AG09309 (cell line): Measurements from ENCODE around the gene RAB26.

Experiments
- DNase-seq: peaks from one replicate; pipeline ENCODE4 v3.0.0-alpha.2; 2010; ENCODE audit warnings: low read depth
- H3K4me3 ChIP-seq: 2 replicates; pipeline ENCODE4 v1.5.1; 2011; ENCODE audit warnings: mild to moderate bottlenecking, low read depth, low read length, moderate library complexity; ENCODE audit not compliant: control insufficient read depth
- TF ChIP-seq, protein P1 (sequence below): IDR thresholded peaks from 2 replicates; pipeline ENCODE4 v1.5.1; 2011; ENCODE audit warnings: mild to moderate bottlenecking, low read depth, low read length, inconsistent platforms; ENCODE audit not compliant: insufficient read depth, control insufficient read depth; ENCODE audit errors: missing control alignments

The RAB26 gene

DNA sequence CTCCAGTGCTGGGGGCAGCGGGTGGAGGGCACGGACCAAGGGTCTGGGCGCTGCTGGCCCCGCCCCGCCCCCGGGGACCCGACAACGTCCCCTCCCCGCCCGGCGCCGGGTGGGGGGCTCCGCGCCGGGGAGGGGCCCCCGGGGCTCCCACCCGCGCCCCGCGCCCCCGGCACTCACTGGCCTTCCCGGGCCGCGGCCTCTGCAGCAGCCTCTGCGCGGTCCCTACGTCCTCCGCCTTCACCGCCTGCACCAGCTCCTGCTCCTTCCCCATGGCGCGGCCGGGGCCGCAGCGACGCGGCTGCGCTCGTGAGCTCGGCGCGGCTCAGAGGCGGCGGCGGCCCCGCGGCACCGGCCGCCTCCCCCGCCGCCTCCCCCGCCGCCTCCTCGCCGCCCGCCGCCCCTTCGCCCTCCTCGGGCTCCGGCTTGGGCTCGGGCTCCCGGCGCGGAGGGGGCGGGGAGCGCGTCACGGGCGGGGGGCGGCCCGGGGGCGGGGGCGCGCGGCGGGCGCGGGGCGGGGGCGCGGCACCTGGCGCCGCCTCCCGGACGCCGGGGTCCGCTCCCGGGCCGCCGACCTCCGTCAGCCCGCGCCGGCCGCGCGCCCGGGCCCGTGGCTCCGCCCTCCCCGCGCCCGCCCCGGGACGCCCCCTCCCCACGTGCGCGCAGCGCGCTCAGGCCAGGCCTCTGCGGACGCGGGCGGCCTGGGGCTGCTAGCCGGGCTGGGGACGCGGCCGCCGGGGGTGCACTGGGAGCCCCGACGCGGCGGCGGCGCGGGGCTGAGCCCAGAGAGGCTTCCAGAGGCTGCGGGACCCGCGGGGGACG lies 47.9 kb downstream of the RAB26 start, which contains the start of gene CASKIN1:
Gene CASKIN1 (minus strand): TSS at position 444 of the 819 bp plus-strand sequence. CDS start 173 bp downstream, at position 271.
- DNase-seq = no peak
- H3K4me3 ChIP-seq = no peak within 1 kb of the TSS; the same call in 1 of the 2 replicates
- TF ChIP-seq, protein P1, sequence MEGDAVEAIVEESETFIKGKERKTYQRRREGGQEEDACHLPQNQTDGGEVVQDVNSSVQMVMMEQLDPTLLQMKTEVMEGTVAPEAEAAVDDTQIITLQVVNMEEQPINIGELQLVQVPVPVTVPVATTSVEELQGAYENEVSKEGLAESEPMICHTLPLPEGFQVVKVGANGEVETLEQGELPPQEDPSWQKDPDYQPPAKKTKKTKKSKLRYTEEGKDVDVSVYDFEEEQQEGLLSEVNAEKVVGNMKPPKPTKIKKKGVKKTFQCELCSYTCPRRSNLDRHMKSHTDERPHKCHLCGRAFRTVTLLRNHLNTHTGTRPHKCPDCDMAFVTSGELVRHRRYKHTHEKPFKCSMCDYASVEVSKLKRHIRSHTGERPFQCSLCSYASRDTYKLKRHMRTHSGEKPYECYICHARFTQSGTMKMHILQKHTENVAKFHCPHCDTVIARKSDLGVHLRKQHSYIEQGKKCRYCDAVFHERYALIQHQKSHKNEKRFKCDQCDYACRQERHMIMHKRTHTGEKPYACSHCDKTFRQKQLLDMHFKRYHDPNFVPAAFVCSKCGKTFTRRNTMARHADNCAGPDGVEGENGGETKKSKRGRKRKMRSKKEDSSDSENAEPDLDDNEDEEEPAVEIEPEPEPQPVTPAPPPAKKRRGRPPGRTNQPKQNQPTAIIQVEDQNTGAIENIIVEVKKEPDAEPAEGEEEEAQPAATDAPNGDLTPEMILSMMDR = no peak

DNA sequence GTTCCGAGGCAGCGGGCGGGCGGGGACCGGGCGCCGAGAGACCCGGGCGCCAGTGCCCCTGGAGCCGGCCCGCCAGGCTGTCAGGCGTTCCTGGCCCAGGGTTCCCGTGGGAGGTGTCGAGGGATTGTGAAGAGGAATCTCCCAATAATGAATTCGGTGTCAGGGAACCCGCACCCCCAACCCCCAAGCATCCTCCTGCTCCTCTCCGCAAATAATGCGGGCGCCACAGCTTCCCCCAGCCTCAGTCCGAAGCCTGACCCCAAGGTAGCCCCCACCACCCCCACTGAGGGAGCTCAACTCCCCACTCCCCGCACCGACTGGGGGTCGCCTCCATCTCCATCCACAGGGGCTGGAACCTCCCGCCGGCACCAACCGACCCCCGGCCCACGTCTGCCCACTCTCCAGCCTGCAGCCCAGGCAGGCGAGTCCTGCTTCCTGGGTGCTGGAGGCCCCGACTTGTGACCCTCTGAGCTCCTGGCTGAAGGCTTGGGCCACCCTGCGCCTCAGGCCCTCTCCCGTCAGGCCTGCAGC lies 48.6 kb downstream of the RAB26 start:
- H3K4me3 ChIP-seq = no peak overlapping the region
- no peak for DNase-seq
- TF ChIP-seq, protein P1 = no peak

DNA sequence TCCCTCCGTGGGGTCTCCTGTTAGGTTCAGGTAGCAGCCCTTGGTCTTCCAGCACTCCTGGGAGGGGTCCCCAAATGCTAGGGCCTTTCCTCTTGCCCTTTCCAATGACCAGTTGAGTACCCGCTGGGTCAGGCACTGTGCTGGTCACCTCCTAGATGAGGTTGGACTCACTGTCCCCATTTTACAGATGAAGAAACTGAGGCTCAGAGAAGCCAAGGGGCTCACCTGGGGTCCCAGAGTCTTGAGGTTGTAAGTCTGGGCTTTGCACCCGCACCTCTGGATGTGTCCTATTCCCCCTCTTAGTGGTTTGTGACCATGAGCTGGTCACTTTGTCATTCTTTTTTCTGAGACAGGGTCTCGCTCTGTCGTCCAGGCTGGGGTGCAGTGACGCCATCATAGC lies 49.3 kb downstream of the RAB26 start:
- H3K4me3 ChIP-seq = no peak overlapping the region
- TF ChIP-seq, protein P1 = no peak
- no peak for DNase-seq

DNA sequence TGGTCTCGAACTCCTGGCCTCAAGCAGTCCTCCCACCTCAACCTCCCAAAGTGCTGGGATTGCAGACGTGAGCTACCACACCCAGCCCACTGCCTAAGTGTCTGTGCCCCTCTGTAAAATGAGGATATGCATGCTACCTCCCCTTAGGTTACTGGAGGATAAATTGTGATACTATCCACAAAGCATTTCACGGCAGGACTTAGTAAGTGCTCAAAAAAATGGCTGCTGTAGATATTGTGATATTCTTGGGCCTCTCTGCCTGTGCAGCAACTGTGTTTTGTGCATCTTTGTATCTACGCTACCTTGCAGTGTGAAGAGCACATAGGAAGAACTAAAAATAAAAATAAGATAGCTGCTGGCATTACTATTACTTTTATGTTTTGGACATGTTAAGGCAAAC lies 49.9 kb downstream of the RAB26 start:
- H3K4me3 ChIP-seq = no peak overlapping the region
- TF ChIP-seq, protein P1 = no peak
- no peak for DNase-seq

DNA sequence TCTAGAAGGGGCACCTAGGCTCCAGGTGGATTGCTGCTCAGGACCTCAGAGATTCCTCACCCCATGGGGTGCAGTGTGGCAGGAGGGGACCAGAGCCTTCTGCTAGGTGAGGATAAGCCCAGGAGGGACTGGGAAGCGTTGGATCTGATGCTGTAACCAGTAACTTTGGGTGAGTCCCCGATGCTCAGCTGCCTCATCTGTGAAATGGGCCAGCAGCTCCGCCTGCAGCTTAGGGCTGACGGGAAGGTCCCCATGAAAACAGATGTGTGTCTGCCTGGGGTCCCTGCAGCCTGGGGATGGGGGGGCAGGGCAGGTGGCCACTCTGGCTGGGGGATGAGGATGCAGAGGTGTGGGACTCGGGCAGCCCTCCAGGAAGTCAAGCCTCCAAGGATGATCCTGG lies 50.7 kb downstream of the RAB26 start:
- H3K4me3 ChIP-seq = no peak overlapping the region
- no peak for DNase-seq
- TF ChIP-seq, protein P1 = no peak

DNA sequence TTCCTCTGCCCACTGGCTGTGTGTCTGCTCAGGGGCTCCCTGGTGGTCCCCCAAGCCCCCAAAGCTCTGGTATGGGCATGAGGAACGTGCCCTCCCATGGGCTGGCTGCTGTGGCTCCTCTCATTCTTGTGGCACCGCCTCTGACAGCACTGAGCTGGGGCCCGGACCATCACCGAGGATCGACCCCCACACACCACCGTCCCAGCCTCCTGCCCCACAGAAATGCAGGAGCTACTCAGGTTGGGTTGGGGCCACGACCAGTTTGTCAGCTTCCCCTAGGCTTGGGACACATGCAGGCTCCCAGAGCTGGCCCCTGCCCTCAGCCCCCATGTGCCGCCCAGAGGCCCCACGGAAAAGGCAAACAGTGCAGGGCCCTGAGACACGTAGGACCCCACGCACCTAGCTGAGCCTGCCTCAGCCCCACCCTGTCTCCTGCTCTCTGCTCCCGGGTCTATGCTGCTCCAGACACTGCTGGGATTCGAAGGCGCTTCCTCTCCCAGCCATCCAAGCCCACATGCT lies 51.3 kb downstream of the RAB26 start:
- no peak overlapping the region for H3K4me3 ChIP-seq
- no peak for DNase-seq
- TF ChIP-seq, protein P1 = no peak
